ENCODE measurements around the gene PNPLA7.
"Not testable (repeated sequence)": the region's sequence is repeated elsewhere in the genome, so short reads cannot be mapped to it uniquely, and the experiment has no call there.

PNPLA7 gene

GRCh38 chr9:137574192-137574591 lies 24.0 kb upstream of the PNPLA7 start:
- no peak for DNase-seq

GRCh38 chr9:137570566-137570965 lies 20.4 kb upstream of the PNPLA7 start:
- no peak for DNase-seq

GRCh38 chr9:137569609-137570203 lies 19.5 kb upstream of the PNPLA7 start:
- DNase-seq, result no peak

- DNase-seq, result not testable (repeated sequence)
Observed at GRCh38 chr9:137568445-137568844, 18.2 kb upstream of the PNPLA7 start.

GRCh38 chr9:137564817-137565411 lies 14.7 kb upstream of the PNPLA7 start:
- no peak for DNase-seq

GRCh38 chr9:137564134-137564533 lies 13.9 kb upstream of the PNPLA7 start:
- no peak for DNase-seq

- DNase-seq, result no peak
Observed at GRCh38 chr9:137558127-137558526, 7.9 kb upstream of the PNPLA7 start.

GRCh38 chr9:137556069-137556838 lies 6.1 kb upstream of the PNPLA7 start:
- no peak for DNase-seq

- DNase-seq, result no peak
Observed at GRCh38 chr9:137555179-137555578, 5.0 kb upstream of the PNPLA7 start.

GRCh38 chr9:137554349-137554748 lies 4.1 kb upstream of the PNPLA7 start:
- DNase-seq, result no peak

- not testable (repeated sequence) for DNase-seq
Observed at GRCh38 chr9:137553654-137554053, 3.5 kb upstream of the PNPLA7 start.

GRCh38 chr9:137552022-137552768 lies 2.0 kb upstream of the PNPLA7 start:
- DNase-seq, result peak; percentile 3

- peak; percentile 88 for DNase-seq
Observed at GRCh38 chr9:137551264-137552021, 1.2 kb upstream of the PNPLA7 start, which contains the start of gene MRPL41. MRPL41 (plus strand) TSS chr9:137551879; CDS start chr9:137552082, 203 bp downstream.

GRCh38 chr9:137550958-137551263 lies 709 bp upstream of the PNPLA7 start:
- DNase-seq, result not testable (repeated sequence)

- no peak for DNase-seq
Observed at GRCh38 chr9:137547687-137548543, 2.3 kb downstream of the PNPLA7 start.

GRCh38 chr9:137545123-137545522 lies 5.1 kb downstream of the PNPLA7 start:
- peak; percentile 24 for DNase-seq

GRCh38 chr9:137544176-137544760 lies 5.9 kb downstream of the PNPLA7 start:
- no peak for DNase-seq

GRCh38 chr9:137543237-137543963 lies 6.8 kb downstream of the PNPLA7 start:
- DNase-seq, result no peak

- DNase-seq, result no peak
Observed at GRCh38 chr9:137542486-137542885, 7.7 kb downstream of the PNPLA7 start.

- DNase-seq, result no peak
Observed at GRCh38 chr9:137540536-137540935, 9.7 kb downstream of the PNPLA7 start.

GRCh38 chr9:137538058-137538457 lies 12.1 kb downstream of the PNPLA7 start:
- DNase-seq, result no peak
